IPS DF 6.9 (cell line): ENCODE results near the gene MUC22.
"Not testable (repeated sequence)": the region's sequence is repeated elsewhere in the genome, so short reads cannot be mapped to it uniquely, and the experiment has no call there.

ENCODE experiments used
- DNase-seq: peaks from one replicate; pipeline ENCODE4 v3.0.0-alpha.2; 2013; ENCODE audit warnings: low read depth, low spot score
- H3K27ac ChIP-seq: one replicate; pipeline ENCODE4 v1.5.1; 2013; ENCODE audit warnings: low read length, control low read depth
- H3K27me3 ChIP-seq: 2 replicates; pipeline ENCODE4 v1.6.1; 2013; ENCODE audit warnings: mild to moderate bottlenecking, low read length; ENCODE audit not compliant: control insufficient read depth, insufficient read depth
- H3K36me3 ChIP-seq: 2 replicates; pipeline ENCODE4 v1.6.1; 2013; ENCODE audit warnings: low read length; ENCODE audit not compliant: control insufficient read depth, insufficient read depth
- H3K4me1 ChIP-seq: 2 replicates; pipeline ENCODE4 v1.6.1; 2013; ENCODE audit warnings: low read length; ENCODE audit not compliant: control insufficient read depth, insufficient read depth
- H3K4me3 ChIP-seq: 2 replicates; pipeline ENCODE4 v1.5.1; 2013; ENCODE audit warnings: mild to moderate bottlenecking, low read length
- H3K9me3 ChIP-seq: 2 replicates; pipeline ENCODE4 v1.6.1; 2013; ENCODE audit warnings: low read length, inconsistent platforms; ENCODE audit not compliant: control insufficient read depth, insufficient read depth
- WGBS: extraction: QIAGEN DNeasy Blood & Tissue Kit; methylation state at CpG from one replicate; pipeline ENCODE4 v1.1.7; 2013; ENCODE audit warnings: mixed read lengths, missing lambda C conversion rate; ENCODE audit not compliant: insufficient read length, insufficient coverage; 5-methylcytosine and 5-hydroxymethylcytosine counted together

Gene MUC22

GRCh38 chr6:31011153-31011552 is 879 bp downstream of the MUC22 start:
- no CpG with 5 or more reads among the region's 6 CpGs for WGBS

GRCh38 chr6:31016659-31017299 is 6.5 kb downstream of the MUC22 start:
- Histone ChIP-seq H3K27me3 (no peaks in the 10 kb centered on the region), H3K36me3 (no peaks in the 10 kb centered on the region), H3K27ac (no peak overlapping the region)

More at GRCh38 chr6:31011153-31011552, 879 bp downstream of the MUC22 start:
- Histone ChIP-seq H3K36me3 (no peaks in the 10 kb centered on the region), H3K27ac (no peak overlapping the region), H3K4me3 (no peak overlapping the region), H3K9me3 (no peaks in the 10 kb centered on the region), H3K4me1 (no peaks in the 10 kb centered on the region), H3K27me3 (no peaks in the 10 kb centered on the region)
- DNase-seq: no peak

DNA sequence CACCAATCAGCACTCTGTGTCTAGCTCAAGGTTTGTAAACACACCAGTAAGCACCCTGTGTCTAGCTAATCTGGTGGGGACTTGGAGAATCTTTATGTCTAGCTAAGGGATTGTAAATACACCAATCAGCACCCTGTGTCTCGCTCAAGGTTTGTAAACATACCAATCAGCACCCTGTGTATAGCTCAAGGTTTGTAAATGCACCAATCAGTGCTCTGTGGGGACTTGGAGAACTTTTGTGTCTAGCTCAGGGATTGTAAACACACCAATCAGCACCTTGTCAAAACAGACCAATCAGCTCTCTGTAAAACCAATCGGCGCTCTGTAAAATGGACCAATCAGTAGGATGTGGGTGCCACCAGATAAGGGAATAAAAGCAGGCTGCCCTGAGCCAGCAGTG is 7.2 kb downstream of the MUC22 start:
- DNase-seq, H3K36me3 ChIP-seq, H3K27me3 ChIP-seq, H3K9me3 ChIP-seq, H3K4me3 ChIP-seq, H3K27ac ChIP-seq, H3K4me1 ChIP-seq: not testable (repeated sequence)
- WGBS: no CpG with 5 or more reads among the region's 3 CpGs

More at GRCh38 chr6:31016659-31017299, 6.5 kb downstream of the MUC22 start:
- no peak for DNase-seq
- Histone ChIP-seq H3K4me3 (no peak overlapping the region), H3K9me3 (no peaks in the 10 kb centered on the region), H3K4me1 (no peaks in the 10 kb centered on the region)
- no CpG with 5 or more reads among the region's 36 CpGs for WGBS

GRCh38 chr6:31020057-31020456 is 9.8 kb downstream of the MUC22 start:
- H3K27ac ChIP-seq: no peak overlapping the region
- no peaks in the 10 kb centered on the region for H3K27me3 ChIP-seq
- WGBS: no CpG with 5 or more reads among the region's 2 CpGs
- H3K36me3 ChIP-seq: no peaks in the 10 kb centered on the region
- no peak for DNase-seq
- no peaks in the 10 kb centered on the region for H3K9me3 ChIP-seq
- H3K4me1 ChIP-seq: no peaks in the 10 kb centered on the region
- no peak overlapping the region for H3K4me3 ChIP-seq

DNA sequence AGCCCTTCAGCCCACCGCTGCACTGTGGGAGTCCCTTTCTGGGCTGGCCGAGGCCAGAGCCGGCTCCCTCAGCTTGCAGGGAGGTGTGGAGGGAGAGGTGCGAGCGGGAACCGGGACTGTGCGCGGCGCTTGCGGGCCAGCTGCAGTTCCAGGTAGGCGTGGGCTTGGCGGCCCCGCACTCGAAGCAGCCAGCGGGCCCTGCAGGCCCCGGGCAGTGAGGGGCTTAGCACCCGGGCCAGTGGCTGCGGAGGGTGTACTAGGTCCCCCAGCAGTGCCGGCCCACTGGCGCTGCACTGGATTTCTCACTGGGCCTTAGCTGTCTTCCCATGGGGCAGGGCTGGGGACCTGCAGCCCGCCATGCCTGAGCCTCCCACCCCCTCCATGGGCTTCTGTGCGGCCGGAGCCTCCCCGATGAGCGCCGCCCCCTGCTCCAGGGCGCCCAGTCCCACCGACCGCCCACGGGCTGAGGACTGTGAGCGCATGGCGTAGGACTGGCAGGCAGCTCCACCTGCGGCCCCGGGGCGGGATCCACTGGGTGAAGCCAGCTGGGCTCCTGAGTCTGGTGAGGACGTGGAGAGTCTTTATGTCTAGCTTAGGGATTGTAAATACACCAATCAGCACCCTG is 10.5 kb downstream of the MUC22 start:
- not testable (repeated sequence) for DNase-seq, H3K36me3 ChIP-seq, H3K4me3 ChIP-seq, H3K4me1 ChIP-seq, H3K27me3 ChIP-seq, H3K9me3 ChIP-seq, H3K27ac ChIP-seq
- no CpG with 5 or more reads among the region's 36 CpGs for WGBS

DNA sequence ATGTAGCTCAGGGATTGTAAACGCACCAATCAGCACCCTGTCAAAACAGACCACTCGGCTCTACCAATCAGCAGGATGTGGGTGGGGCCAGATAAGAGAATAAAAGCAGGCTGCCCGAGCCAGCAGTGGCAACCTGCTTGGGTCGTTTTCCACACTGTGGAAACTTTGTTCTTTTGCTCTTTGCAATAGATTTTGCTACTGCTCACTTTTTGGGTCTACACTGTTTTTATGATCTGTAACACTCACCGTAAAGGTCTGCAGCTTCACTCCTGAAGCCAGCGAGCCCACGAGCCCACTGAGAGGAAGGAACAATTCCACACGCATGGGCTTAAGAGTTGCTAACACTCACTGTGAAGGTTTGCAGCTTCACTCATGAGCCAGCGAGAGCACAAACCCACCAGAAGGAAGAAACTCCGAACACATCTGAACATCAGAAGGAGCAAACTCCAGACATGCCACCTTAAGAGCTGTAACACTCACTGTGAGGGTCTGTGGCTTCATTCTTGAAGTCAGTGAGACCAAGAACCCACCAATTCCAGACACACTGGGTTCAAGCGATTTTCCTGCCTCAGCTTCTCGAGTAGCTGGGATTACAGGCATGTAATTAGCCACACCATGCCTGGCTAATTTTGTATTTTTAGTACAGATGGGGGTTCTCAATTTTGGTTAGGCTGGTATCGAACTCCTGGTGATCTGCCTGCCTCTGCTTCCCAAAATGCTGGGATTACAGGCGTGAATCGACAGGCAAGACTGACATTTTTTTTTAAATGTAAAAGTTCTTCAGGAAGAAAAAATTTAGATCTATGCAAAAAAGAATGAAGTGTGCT is 11.6 kb downstream of the MUC22 start:
- DNase-seq, H3K27ac ChIP-seq: not testable (repeated sequence)
- no CpG with 5 or more reads among the region's 15 CpGs for WGBS

GRCh38 chr6:31025595-31025994 is 15.3 kb downstream of the MUC22 start:
- Histone ChIP-seq H3K27ac (no peak overlapping the region), H3K4me3 (no peak overlapping the region), H3K9me3 (no peaks in the 10 kb centered on the region), H3K27me3 (no peaks in the 10 kb centered on the region), H3K4me1 (no peaks in the 10 kb centered on the region), H3K36me3 (no peaks in the 10 kb centered on the region)
- no CpG with 5 or more reads among the region's 4 CpGs for WGBS
- no peak for DNase-seq

More for the DNA sequence above, 11.6 kb downstream of the MUC22 start:
- H3K4me1 ChIP-seq, H3K27me3 ChIP-seq, H3K9me3 ChIP-seq, H3K36me3 ChIP-seq, H3K4me3 ChIP-seq: not testable (repeated sequence)

DNA sequence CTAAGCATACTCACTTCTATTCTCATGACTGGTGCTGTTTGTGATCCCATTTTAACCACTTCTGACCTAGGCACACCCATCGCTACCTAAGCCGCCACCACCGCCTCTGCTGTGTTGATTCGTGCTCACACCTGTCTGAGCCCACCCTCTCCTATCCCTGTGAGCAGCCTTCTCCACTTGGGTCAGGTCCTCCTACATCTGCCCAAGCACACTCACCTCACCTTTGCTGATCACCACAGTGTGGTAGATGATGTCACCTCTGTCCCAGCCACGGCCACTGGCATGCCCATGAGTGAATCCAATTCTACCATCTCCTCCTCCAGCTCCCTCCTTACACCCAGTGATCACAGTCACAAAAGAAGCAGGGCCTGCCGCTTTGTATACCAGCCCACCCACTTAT is 20.8 kb downstream of the MUC22 start:
- Histone ChIP-seq H3K4me3 (no peak overlapping the region), H3K4me1 (no peaks in the 10 kb centered on the region), H3K27ac (no peak overlapping the region), H3K36me3 (no peaks in the 10 kb centered on the region), H3K9me3 (no peaks in the 10 kb centered on the region), H3K27me3 (no peaks in the 10 kb centered on the region)
- WGBS: no CpG with 5 or more reads among the region's 6 CpGs
- no peak for DNase-seq

GRCh38 chr6:31033075-31033474 is 22.8 kb downstream of the MUC22 start:
- Histone ChIP-seq H3K27me3 (no peaks in the 10 kb centered on the region), H3K9me3 (no peaks in the 10 kb centered on the region), H3K36me3 (no peaks in the 10 kb centered on the region), H3K4me1 (no peaks in the 10 kb centered on the region), H3K27ac (no peak overlapping the region), H3K4me3 (no peak overlapping the region)
- DNase-seq: no peak
- WGBS: no CpG with 5 or more reads among the region's 4 CpGs

DNA sequence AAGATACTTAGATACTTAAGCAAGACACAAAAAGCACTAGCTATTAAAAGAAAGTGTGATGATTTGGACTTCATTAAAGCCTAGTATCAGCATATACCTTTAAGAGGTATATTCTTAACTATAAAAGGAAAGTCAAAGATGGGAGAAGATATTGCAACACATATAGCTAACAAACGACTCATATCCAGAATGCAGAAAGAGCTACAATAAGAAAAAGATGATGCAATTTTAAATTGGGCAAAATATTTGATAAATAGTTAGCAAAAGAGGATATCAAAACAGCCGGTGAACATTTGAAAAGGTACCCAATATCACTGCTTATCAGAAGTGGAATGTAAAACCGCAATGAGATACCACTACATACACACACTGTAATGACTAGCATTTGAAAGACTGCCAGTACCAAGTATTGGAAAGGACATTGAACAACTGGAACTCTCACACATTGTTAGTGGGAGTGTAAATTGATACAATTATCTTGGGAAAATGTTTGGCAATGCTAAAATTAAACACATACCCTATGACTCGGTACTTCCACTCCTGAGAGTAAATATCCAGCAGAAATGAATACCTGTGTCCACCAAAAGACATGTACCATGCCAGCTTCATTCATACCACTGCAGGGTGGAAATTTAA is 25.7 kb downstream of the MUC22 start:
- no peaks in the 10 kb centered on the region for H3K27me3 ChIP-seq
- H3K9me3 ChIP-seq: no peaks in the 10 kb centered on the region
- no CpG with 5 or more reads among the region's 4 CpGs for WGBS
- no peak overlapping the region for H3K27ac ChIP-seq
- no peak for DNase-seq
- no peaks in the 10 kb centered on the region for H3K36me3 ChIP-seq
- H3K4me1 ChIP-seq: no peaks in the 10 kb centered on the region
- no peak overlapping the region for H3K4me3 ChIP-seq
